AG09319 (cell line): ENCODE measurements around the gene ZYX.

Experiments used
- DNase-seq: peaks from one replicate; pipeline ENCODE4 v3.0.0-alpha.2; 2010; ENCODE audit warnings: low read depth; ENCODE audit errors: extremely low read depth
- CTCF ChIP-seq: IDR thresholded peaks from 2 replicates; pipeline ENCODE4 v1.5.1; 2011; ENCODE audit warnings: low read depth, mild to moderate bottlenecking, inconsistent platforms, low read length, moderate library complexity

Gene ZYX

GRCh38 chr7:143373255-143373794, 7.8 kb upstream of the ZYX start:
- DNase-seq = no peak
- no peak for TF ChIP-seq CTCF

- TF ChIP-seq CTCF = no peak
- no peak for DNase-seq
Observed at GRCh38 chr7:143374561-143374960, 6.6 kb upstream of the ZYX start.

GRCh38 chr7:143375298-143376034, 5.7 kb upstream of the ZYX start:
- TF ChIP-seq CTCF = no peak
- DNase-seq = no peak

GRCh38 chr7:143376396-143376795, 4.7 kb upstream of the ZYX start:
- no peak for DNase-seq
- no peak for TF ChIP-seq CTCF

- DNase-seq = no peak
Observed at GRCh38 chr7:143379611-143380259, 1.4 kb upstream of the ZYX start.

GRCh38 chr7:143380260-143380645, 892 bp upstream of the ZYX start:
- TF ChIP-seq CTCF = peak; percentile 83
- peak; percentile 76 for DNase-seq

More at GRCh38 chr7:143379611-143380259, 1.4 kb upstream of the ZYX start:
- TF ChIP-seq CTCF = no peak

GRCh38 chr7:143381427-143382125, 431 bp downstream of the ZYX start:
- no peak for TF ChIP-seq CTCF
- peak; percentile 75 for DNase-seq
